ENCODE measurements around the gene OCEL1.

The OCEL1 gene

DNA sequence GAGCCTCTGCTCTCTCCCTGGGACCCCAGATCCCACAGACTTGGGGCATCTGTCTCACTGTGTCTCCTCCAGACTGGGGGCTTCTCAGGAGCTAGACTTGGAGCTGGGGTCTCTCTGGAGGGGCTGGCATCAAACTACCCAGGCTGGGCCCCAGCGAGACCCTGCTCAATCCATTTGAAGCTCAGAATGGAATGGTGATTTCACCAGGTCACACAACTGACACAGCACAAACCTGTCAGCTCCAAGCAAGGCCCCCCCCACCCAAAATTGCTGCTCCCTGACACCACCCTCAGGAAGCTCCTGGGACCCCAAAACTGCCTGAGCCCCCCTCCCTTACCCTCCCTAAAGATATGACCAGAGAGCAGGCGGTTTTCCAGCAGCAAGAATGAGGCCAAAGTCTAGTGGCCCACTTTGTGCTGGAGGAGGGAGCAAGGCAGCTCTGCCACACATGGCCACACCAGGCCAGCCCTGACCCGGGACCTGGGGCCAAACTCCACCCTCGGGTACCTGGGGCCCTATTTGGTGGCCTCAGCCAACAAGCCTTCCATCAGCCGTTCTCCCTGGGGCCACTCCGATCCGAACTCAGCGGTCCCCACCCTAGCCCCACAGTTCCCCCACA lies 17.3 kb downstream of the OCEL1 start:
- Histone ChIP-seq H3K36me3 (ENCODE audit: control insufficient read depth, insufficient read depth, low read length) (no peaks in the 10 kb centered on the region), H3K4me2 (ENCODE audit: low read length) (peak overlapping the region; percentile 88), H2AFZ (no peak overlapping the region), H3K4me1 (peaks cover 18% of the 10 kb centered on the region), H3K4me3 (ENCODE audit: low read depth, low read length) (peak overlapping the region; percentile 90), H3K9ac (no peak overlapping the region), H3K27ac (peak overlapping the region; percentile 87), H3K27me3 (ENCODE audit: control insufficient read depth, insufficient read depth, low read length) (no peaks in the 10 kb centered on the region), H3K79me2 (peaks cover 15% of the 10 kb centered on the region), H3K9me3 (ENCODE audit: control insufficient read depth, low read length) (no peaks in the 10 kb centered on the region)
- TF ChIP-seq, protein P1, sequence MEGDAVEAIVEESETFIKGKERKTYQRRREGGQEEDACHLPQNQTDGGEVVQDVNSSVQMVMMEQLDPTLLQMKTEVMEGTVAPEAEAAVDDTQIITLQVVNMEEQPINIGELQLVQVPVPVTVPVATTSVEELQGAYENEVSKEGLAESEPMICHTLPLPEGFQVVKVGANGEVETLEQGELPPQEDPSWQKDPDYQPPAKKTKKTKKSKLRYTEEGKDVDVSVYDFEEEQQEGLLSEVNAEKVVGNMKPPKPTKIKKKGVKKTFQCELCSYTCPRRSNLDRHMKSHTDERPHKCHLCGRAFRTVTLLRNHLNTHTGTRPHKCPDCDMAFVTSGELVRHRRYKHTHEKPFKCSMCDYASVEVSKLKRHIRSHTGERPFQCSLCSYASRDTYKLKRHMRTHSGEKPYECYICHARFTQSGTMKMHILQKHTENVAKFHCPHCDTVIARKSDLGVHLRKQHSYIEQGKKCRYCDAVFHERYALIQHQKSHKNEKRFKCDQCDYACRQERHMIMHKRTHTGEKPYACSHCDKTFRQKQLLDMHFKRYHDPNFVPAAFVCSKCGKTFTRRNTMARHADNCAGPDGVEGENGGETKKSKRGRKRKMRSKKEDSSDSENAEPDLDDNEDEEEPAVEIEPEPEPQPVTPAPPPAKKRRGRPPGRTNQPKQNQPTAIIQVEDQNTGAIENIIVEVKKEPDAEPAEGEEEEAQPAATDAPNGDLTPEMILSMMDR (IDR thresholded peaks at IDR 0.05), result no peak

DNA sequence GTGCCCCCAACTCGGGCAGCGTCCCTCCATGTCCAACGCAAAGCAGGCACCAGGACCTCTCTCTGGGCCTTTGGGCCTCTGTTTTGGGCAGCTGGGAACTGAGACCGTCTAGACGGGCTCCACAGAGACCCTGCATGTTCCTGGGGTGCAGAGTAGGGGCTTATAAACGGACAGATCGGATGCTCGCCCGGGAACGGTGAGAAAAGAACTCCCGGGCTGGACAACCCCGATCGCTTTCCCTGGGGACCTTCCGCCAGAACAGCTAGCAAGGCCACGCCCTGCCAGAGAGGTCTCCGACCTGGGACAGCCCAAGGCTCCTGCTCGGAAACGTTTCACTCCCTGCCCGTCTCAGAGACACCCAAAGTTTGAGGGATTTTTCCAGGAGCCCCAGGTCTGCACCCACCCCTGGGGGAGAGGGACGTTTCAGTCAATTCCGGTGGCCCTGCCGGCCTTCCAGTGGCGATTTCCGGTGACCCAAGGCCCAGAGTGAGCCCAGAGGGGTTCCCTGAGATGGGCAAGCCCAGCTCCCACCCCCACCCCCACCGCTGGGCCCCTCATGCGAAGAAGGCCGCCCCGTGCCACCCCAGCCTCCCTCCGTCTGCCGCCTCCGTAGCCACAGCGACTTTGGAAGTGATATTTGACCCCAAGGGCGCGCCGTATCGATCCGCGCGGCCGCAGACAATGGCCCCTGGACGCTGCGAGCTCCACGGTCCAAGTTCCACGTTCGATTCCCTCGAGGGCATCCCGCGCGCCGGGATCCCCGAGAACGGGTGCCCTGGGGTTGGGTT lies 18.0 kb downstream of the OCEL1 start:
- Histone ChIP-seq H3K4me1 (peaks cover 20% of the 10 kb centered on the region), H2AFZ (peak overlapping the region; percentile 67), H3K4me3 (ENCODE audit: low read depth, low read length) (peak overlapping the region; percentile 90)

DNA sequence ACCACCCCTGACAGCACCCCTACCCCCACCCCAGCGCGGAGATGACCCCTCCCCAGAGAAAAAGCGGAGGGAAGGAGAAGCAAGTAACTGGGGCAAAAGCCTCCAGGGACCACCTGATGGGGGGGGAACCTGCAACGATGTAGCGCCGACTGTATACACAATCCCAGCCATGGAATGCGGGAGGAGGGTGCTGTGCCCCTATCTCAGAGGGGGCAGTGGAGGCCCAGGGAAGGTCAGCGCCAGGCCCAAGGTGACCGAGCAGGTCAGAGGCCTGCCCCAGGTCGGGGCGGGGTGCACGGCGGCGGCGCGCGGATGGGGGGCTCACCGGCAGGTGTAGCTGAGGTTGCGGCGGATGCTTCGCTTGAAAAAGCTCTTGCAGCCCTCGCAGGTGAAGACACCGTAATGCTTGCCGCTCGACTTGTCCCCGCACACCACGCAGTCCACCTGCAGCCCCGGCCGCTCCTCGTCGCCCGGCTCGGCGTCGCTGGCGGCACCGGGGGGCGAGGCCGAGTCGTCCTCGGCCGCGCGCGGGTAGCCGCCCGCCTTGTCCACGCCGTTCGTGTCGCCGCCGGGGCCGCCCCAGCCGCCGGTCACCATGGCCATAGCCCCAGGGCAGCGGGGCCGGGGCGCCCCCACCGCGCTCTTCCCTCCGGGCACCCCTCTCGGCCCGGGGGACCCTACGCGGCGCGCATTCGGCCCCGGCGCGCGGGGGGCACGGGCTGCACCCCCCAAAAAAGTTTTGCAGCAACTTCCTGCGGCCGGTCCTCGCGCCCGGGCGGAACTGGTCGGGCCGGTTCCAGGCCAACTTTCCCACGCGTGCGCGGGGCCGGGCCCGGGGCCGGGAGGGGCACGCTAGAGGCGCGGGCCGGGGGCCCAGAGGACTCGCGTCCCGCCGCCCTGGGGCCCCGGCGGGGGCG lies 18.9 kb downstream of the OCEL1 start:
- H3K9me3 ChIP-seq (ENCODE audit: control insufficient read depth, low read length), result no peaks in the 10 kb centered on the region

More for the DNA sequence above, 18.0 kb downstream of the OCEL1 start:
- Histone ChIP-seq H3K27me3 (ENCODE audit: control insufficient read depth, insufficient read depth, low read length) (no peaks in the 10 kb centered on the region), H3K27ac (peak overlapping the region; percentile 87), H3K4me2 (ENCODE audit: low read length) (peak overlapping the region; percentile 88), H3K36me3 (ENCODE audit: control insufficient read depth, insufficient read depth, low read length) (no peaks in the 10 kb centered on the region), H3K9ac (peak overlapping the region; percentile 93), H3K9me3 (ENCODE audit: control insufficient read depth, low read length) (no peaks in the 10 kb centered on the region), H3K79me2 (peaks cover 15% of the 10 kb centered on the region)
- TF ChIP-seq, protein P1 (IDR thresholded peaks at IDR 0.05), result no peak

DNA sequence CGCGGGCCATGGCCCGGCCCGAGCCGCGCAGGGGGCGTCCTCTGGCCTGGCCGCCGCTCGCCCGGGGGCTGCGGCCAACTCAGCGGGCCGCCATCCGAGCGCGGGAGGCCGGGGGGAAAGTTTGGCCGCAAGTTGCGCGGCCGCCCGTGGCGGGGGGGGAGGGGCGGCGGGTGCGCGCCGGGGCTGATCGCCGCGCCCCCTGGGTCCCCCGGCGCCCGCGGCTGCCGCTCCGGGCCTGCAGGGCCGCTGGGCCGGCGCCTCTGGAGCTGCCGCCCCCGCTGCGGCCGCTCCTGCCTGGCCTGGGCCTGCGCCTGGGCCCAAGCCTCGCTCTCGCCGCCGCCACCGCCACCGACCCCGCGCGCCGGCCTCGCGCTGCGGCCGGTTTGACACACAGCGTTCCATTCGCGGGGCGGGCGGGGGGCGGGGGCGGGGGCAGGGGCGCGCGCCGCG lies 19.5 kb downstream of the OCEL1 start, which contains the start of gene NR2F6:
Gene NR2F6, minus strand, starts transcription at position 385 of the 450 bp plus-strand sequence. CDS start 699 bp downstream, outside the sequence.
- H3K36me3 ChIP-seq (ENCODE audit: control insufficient read depth, insufficient read depth, low read length), result no peaks in the 10 kb centered on the region
- peaks cover 20% of the 10 kb centered on the region for H3K4me1 ChIP-seq
- peak within 1 kb of the TSS; percentile 94 for H2AFZ ChIP-seq
- peak within 1 kb of the TSS; percentile 90 for H3K4me3 ChIP-seq (ENCODE audit: low read depth, low read length)
- H3K9ac ChIP-seq, result peak within 1 kb of the TSS; percentile 93
- peak within 1 kb of the TSS; percentile 97 for H3K4me2 ChIP-seq (ENCODE audit: low read length)
- H3K27ac ChIP-seq, result peak within 1 kb of the TSS; percentile 87
- peaks cover 15% of the 10 kb centered on the region for H3K79me2 ChIP-seq
- H3K27me3 ChIP-seq (ENCODE audit: control insufficient read depth, insufficient read depth, low read length), result no peaks in the 10 kb centered on the region
- H3K9me3 ChIP-seq (ENCODE audit: control insufficient read depth, low read length), result no peaks in the 10 kb centered on the region
- TF ChIP-seq, protein P1 (IDR thresholded peaks at IDR 0.05), result no peak

More for the DNA sequence above, 18.9 kb downstream of the OCEL1 start:
- Histone ChIP-seq H3K79me2 (peaks cover 15% of the 10 kb centered on the region), H3K27ac (peak overlapping the region; percentile 87), H3K4me2 (ENCODE audit: low read length) (peak overlapping the region; percentile 88), H2AFZ (peak overlapping the region; percentile 67), H3K4me3 (ENCODE audit: low read depth, low read length) (peak overlapping the region; percentile 90), H3K4me1 (peaks cover 20% of the 10 kb centered on the region), H3K27me3 (ENCODE audit: control insufficient read depth, insufficient read depth, low read length) (no peaks in the 10 kb centered on the region), H3K9ac (peak overlapping the region; percentile 93), H3K36me3 (ENCODE audit: control insufficient read depth, insufficient read depth, low read length) (no peaks in the 10 kb centered on the region)
- TF ChIP-seq, protein P1 (IDR thresholded peaks at IDR 0.05), result no peak

Measured in parathyroid adenoma (tissue), 2 donors.